Endodermal cell (in vitro differentiated cells): Measurements from ENCODE around the gene CENPT. TPM values are rescaled to one million over a fixed set of nuclear protein-coding genes. Genes with fewer than 3 reads are reported as not detected.
A peak's percentile ranks its signal among the peaks of the same experiment; 100 is the strongest.
"Not testable (repeated sequence)": the region's sequence is repeated elsewhere in the genome, so short reads cannot be mapped to it uniquely, and the experiment has no call there.

Experiments used
- DNase-seq: peaks from one replicate; pipeline ENCODE4 v3.0.0-alpha.2; 2017
- H3K27ac ChIP-seq: 2 replicates; pipeline ENCODE4 v1.5.1; 2013; ENCODE audit warnings: mild to moderate bottlenecking, low read depth, low read length, moderate library complexity
- H3K27me3 ChIP-seq: 2 replicates; pipeline ENCODE4 v1.6.1; 2013; ENCODE audit warnings: mild to moderate bottlenecking, low read length, moderate library complexity; ENCODE audit not compliant: insufficient read depth, control insufficient read depth, poor library complexity, severe bottlenecking
- H3K36me3 ChIP-seq: 2 replicates; pipeline ENCODE4 v1.7.0; 2013; ENCODE audit warnings: mild to moderate bottlenecking, low read length, moderate library complexity; ENCODE audit not compliant: control insufficient read depth, insufficient read depth
- H3K4me1 ChIP-seq: one replicate; pipeline ENCODE4 v1.7.0; 2013; ENCODE audit warnings: low read length; ENCODE audit not compliant: control insufficient read depth, insufficient read depth
- H3K4me3 ChIP-seq: 2 replicates; pipeline ENCODE4 v1.5.1; 2013; ENCODE audit warnings: mild to moderate bottlenecking, low read length, moderate library complexity
- H3K9ac ChIP-seq: 2 replicates; pipeline ENCODE4 v1.6.1; 2013; ENCODE audit warnings: mild to moderate bottlenecking, low read length, moderate library complexity; ENCODE audit not compliant: poor library complexity, severe bottlenecking; ENCODE audit errors: extremely low read depth
- H3K9me3 ChIP-seq: 2 replicates; pipeline ENCODE4 v1.6.1; 2013; ENCODE audit warnings: mild to moderate bottlenecking, low read length, moderate library complexity; ENCODE audit not compliant: control insufficient read depth
- H3K27ac Mint-ChIP-seq: 2 replicates; pipeline ENCODE4 v1.8.0; 2020; ENCODE audit warnings: mixed read lengths
- H3K27me3 Mint-ChIP-seq: 2 replicates; pipeline ENCODE4 v1.8.0; 2021; ENCODE audit warnings: mild to moderate bottlenecking, mixed read lengths; ENCODE audit not compliant: insufficient read depth
- H3K36me3 Mint-ChIP-seq: 2 replicates; pipeline ENCODE4 v1.8.0; 2020; ENCODE audit warnings: low read depth, mixed read lengths
- H3K4me1 Mint-ChIP-seq: 2 replicates; pipeline ENCODE4 v1.8.0; 2020; ENCODE audit warnings: mixed read lengths
- H3K4me3 Mint-ChIP-seq: 2 replicates; pipeline ENCODE4 v1.8.0; 2020; ENCODE audit warnings: mild to moderate bottlenecking, moderate library complexity, mixed read lengths
- H3K9me3 Mint-ChIP-seq: 2 replicates; pipeline ENCODE4 v1.8.0; 2020; ENCODE audit warnings: mild to moderate bottlenecking, mixed read lengths
- WGBS, 2 experiments: methylation state at CpG; one replicate each; pipeline versions ENCODE4 v1.1.5 to v1.1.7; 2013; ENCODE audit warnings: missing lambda C conversion rate in 2 of 2, mixed read lengths in 1 of 2; ENCODE audit not compliant: insufficient coverage in 1 of 2, insufficient read length in 1 of 2; 5-methylcytosine and 5-hydroxymethylcytosine counted together
- total RNA-seq, 2 donors: library from RNA; stranded (reverse); fragmentation: NEBNext Ultra II Directional in 1 of 2; extraction: Animal tissue kit (Norgen Biotek cat#: 25700) in 1 of 2; gene quantifications; 2 replicates in 1 of 2; 3 replicates in 1 of 2; pipeline ENCODE4 v1.2.1, GENCODE V29; 2021
- TF ChIP-seq, protein P1 (sequence below): fragments of 200-600 bp; sonication (generic); conservative IDR thresholded peaks from 2 replicates; pipeline ENCODE4 v1.5.0; 2021; ENCODE audit warnings: antibody characterized with exemption, mild to moderate bottlenecking

Gene CENPT
- total RNA-seq, 2 donors from 2014 or later: 43.7 to 57.2 TPM

DNA sequence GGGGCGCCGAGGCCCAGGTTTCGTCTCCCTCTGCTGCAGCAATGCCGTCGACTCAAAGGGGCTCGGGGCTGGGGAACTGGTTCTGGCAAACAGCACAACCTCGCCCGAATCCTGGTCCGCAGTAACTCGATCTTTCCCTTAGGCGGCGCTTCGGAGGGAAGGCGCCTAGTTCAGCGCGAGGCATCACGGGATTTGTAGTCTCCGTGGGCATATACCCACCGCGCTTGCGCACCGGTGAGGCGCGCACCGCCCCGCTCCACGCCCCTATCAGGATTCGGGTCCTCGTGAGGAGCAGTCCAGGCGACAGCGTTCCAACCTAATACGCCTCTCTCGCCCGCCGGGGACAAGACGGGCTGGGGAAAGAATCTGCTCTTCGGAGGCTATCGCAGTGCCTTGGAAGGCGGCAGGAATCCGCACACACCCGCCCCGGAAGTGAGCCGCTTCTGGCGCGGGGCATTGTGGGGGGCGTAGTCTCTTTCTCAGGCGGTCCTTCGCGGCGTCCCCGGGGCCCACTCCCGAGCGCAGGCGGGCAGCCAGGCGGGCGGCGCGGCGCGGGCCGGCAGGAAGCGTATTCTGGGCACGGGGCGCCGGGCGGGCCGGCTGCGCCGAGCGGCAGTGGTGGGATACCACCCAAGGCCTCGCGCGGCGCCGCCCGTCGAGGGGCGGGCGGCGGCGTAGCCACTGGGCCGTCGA, 5.5 kb downstream of the CENPT start, which contains the start of gene THAP11:
THAP11 (plus strand) TSS at position 505 of the 693 bp plus-strand sequence. CDS start 235 bp downstream, outside the sequence.
- H3K27ac Mint-ChIP-seq: peak within 1 kb of the TSS; percentile 97
- H3K27me3 Mint-ChIP-seq: no peaks in the 10 kb centered on the region
- peak within 1 kb of the TSS; percentile 45 for H3K9ac ChIP-seq
- H3K4me3 Mint-ChIP-seq: peak within 1 kb of the TSS; percentile 85
- H3K27ac ChIP-seq: peak within 1 kb of the TSS; percentile 71
- peaks cover 37% of the 10 kb centered on the region for H3K4me1 Mint-ChIP-seq
- no peaks in the 10 kb centered on the region for H3K36me3 Mint-ChIP-seq
- peak; percentile 99 for DNase-seq
- H3K36me3 ChIP-seq: peaks cover 4% of the 10 kb centered on the region
- no peaks in the 10 kb centered on the region for H3K27me3 ChIP-seq
- H3K9me3 Mint-ChIP-seq: no peaks in the 10 kb centered on the region
- WGBS, 2 experiments: 1 to 2% methylated on average over 44 to 83 of the region's 83 CpGs
- peak within 1 kb of the TSS; percentile 90 for H3K4me3 ChIP-seq
- peaks cover 22% of the 10 kb centered on the region for H3K4me1 ChIP-seq
- TF ChIP-seq, protein P1, sequence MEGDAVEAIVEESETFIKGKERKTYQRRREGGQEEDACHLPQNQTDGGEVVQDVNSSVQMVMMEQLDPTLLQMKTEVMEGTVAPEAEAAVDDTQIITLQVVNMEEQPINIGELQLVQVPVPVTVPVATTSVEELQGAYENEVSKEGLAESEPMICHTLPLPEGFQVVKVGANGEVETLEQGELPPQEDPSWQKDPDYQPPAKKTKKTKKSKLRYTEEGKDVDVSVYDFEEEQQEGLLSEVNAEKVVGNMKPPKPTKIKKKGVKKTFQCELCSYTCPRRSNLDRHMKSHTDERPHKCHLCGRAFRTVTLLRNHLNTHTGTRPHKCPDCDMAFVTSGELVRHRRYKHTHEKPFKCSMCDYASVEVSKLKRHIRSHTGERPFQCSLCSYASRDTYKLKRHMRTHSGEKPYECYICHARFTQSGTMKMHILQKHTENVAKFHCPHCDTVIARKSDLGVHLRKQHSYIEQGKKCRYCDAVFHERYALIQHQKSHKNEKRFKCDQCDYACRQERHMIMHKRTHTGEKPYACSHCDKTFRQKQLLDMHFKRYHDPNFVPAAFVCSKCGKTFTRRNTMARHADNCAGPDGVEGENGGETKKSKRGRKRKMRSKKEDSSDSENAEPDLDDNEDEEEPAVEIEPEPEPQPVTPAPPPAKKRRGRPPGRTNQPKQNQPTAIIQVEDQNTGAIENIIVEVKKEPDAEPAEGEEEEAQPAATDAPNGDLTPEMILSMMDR: peak; percentile 81
- no peaks in the 10 kb centered on the region for H3K9me3 ChIP-seq

DNA sequence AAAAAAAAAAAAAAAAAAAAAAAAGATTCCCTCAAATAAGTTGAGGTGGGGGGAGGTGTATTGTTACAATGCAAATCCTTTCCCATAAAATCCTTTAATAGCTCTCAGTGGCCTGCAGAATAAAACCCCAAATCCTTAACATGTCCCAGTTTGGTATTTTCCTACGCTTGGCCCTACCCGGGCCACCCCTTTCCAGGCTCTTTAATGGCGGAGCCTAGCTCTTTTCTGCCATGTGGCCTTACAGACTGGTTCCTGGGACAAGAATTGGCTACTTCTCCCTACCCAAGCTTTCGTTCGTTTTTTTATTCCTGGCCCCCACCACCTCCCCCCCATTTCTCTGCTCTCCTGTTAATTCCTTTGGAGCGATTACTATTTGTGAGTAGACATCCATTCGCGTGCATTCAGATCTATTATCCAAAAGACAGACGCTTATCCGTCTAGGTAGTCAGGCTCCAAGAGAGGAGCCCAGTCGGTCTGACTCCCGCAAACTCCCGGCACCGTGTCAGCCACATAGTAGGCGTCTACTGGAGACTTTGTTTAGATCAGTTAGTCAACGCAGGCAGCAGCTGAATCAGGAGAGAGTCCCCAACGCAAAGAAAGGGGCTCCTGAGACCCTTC, 6.2 kb downstream of the CENPT start:
- Mint-ChIP-seq H3K4me3 (peak overlapping the region; percentile 85), H3K36me3 (no peaks in the 10 kb centered on the region), H3K27ac (peak overlapping the region; percentile 97), H3K9me3 (no peaks in the 10 kb centered on the region), H3K27me3 (no peaks in the 10 kb centered on the region), H3K4me1 (peaks cover 37% of the 10 kb centered on the region)
- 71 to 73% methylated on average over 15 to 17 of the region's 17 CpGs for WGBS, 2 experiments
- Histone ChIP-seq H3K27ac (peak overlapping the region; percentile 71), H3K9ac (peak overlapping the region; percentile 45), H3K4me1 (peaks cover 22% of the 10 kb centered on the region), H3K9me3 (no peaks in the 10 kb centered on the region), H3K36me3 (peaks cover 4% of the 10 kb centered on the region), H3K27me3 (no peaks in the 10 kb centered on the region), H3K4me3 (peak overlapping the region; percentile 90)
- DNase-seq: no peak
- TF ChIP-seq, protein P1: no peak

DNA sequence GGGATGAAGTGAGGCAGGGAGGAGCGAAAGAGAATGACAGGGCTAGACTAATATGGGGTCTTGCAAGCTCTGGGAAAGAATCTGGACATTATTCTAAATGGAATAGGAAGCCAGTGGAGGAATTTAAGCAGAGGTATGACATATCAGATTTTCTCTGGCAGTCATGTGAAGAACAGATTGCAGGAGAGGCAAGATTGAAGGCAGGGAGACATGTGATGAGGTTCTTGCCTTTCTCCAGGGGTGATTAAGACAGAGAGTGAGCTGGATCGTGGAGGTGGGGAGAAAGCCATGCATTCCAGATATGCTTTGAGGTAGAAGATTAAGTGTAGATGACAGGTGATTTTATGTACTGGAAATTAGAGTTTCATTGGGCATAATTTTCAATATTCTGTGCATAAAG, 9.7 kb downstream of the CENPT start:
- no peak overlapping the region for H3K27ac ChIP-seq
- H3K4me3 Mint-ChIP-seq: no peak overlapping the region
- TF ChIP-seq, protein P1: no peak
- H3K36me3 ChIP-seq: no peaks in the 10 kb centered on the region
- no peak overlapping the region for H3K4me3 ChIP-seq
- H3K9ac ChIP-seq: no peak overlapping the region
- no peaks in the 10 kb centered on the region for H3K27me3 ChIP-seq
- no peak for DNase-seq
- WGBS, 2 experiments: 95 to 100% methylated on average over 2 of the region's 2 CpGs
- H3K9me3 ChIP-seq: no peaks in the 10 kb centered on the region
- H3K27me3 Mint-ChIP-seq: no peaks in the 10 kb centered on the region
- no peaks in the 10 kb centered on the region for H3K4me1 ChIP-seq
- no peak overlapping the region for H3K27ac Mint-ChIP-seq
- no peaks in the 10 kb centered on the region for H3K36me3 Mint-ChIP-seq
- no peaks in the 10 kb centered on the region for H3K9me3 Mint-ChIP-seq
- peaks cover 9% of the 10 kb centered on the region for H3K4me1 Mint-ChIP-seq

DNA sequence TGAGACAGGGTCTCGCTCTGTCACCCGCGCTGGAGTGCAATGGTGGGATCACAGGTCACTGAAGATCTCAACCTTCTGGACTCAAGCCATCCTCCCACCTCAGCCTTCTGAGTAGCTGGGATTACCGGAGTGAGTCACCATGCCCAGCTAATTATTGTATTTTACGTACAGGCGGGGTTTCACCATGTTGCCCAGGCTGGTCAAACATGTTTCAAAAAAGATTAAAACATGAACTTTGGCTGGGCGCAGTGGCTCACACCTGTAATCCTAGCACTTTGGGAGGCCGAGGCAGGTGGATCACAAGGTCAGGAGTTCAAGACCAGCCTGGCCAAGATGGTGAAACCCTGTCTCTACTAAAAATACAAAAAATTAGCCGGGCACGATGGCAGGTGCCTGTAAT, 10.3 kb downstream of the CENPT start:
- H3K9me3 Mint-ChIP-seq, H3K36me3 Mint-ChIP-seq, H3K4me1 ChIP-seq, H3K27ac ChIP-seq, H3K27me3 ChIP-seq, H3K9me3 ChIP-seq, H3K36me3 ChIP-seq, H3K27ac Mint-ChIP-seq, H3K4me3 ChIP-seq, H3K9ac ChIP-seq, DNase-seq, H3K27me3 Mint-ChIP-seq, H3K4me3 Mint-ChIP-seq: not testable (repeated sequence)
- 93% methylated on average over 9 to 10 of the region's 10 CpGs for WGBS, 2 experiments
- peaks cover 11% of the 10 kb centered on the region for H3K4me1 Mint-ChIP-seq
